ENCODE measurements around the gene FGFR3.

The FGFR3 gene

GRCh38 chr4:1803523-1804423 is 10.7 kb downstream of the FGFR3 start:
- DNase-seq = no peak

- DNase-seq = no peak
Observed at GRCh38 chr4:1804638-1805492, 11.8 kb downstream of the FGFR3 start.

- DNase-seq = no peak
Observed at GRCh38 chr4:1805493-1806222, 12.6 kb downstream of the FGFR3 start.

- DNase-seq = no peak
Observed at GRCh38 chr4:1806223-1806564, 13.1 kb downstream of the FGFR3 start.

GRCh38 chr4:1806596-1807331 is 13.7 kb downstream of the FGFR3 start:
- no peak for DNase-seq

- DNase-seq = no peak
Observed at GRCh38 chr4:1807332-1807777, 14.3 kb downstream of the FGFR3 start.

- no peak for DNase-seq
Observed at GRCh38 chr4:1808396-1808795, 15.3 kb downstream of the FGFR3 start.

GRCh38 chr4:1808851-1809753 is 16.0 kb downstream of the FGFR3 start:
- DNase-seq = no peak

- DNase-seq = peak; percentile 27 to 72
Observed at GRCh38 chr4:1809754-1810502, 16.8 kb downstream of the FGFR3 start.

GRCh38 chr4:1810765-1811164 is 17.7 kb downstream of the FGFR3 start:
- DNase-seq = no peak

- no peak for DNase-seq
Observed at GRCh38 chr4:1812720-1813119, 19.6 kb downstream of the FGFR3 start.

- no peak for DNase-seq
Observed at GRCh38 chr4:1813231-1813630, 20.1 kb downstream of the FGFR3 start.

- DNase-seq = no peak
Observed at GRCh38 chr4:1813915-1814314, 20.8 kb downstream of the FGFR3 start.

GRCh38 chr4:1814453-1814852 is 21.4 kb downstream of the FGFR3 start:
- DNase-seq = no peak

GRCh38 chr4:1815096-1815996 is 22.3 kb downstream of the FGFR3 start:
- no peak for DNase-seq

- no peak for DNase-seq
Observed at GRCh38 chr4:1815997-1816860, 23.1 kb downstream of the FGFR3 start.

GRCh38 chr4:1819284-1819683 is 26.2 kb downstream of the FGFR3 start:
- DNase-seq = no peak

- no peak for DNase-seq
Observed at GRCh38 chr4:1819816-1820215, 26.7 kb downstream of the FGFR3 start.
